H1 (cell line): Measurements from ENCODE around the gene KHDRBS2.

Source experiments
- ASH2L ChIP-seq: fragments of 200-600, 300-600 bp; sonication (generic); IDR thresholded peaks from one replicate; pipeline ENCODE4 v1.7.1; 2017; ENCODE audit warnings: low read length
- CTCF ChIP-seq, 3 experiments: IDR thresholded peaks; 1 replicate in 2 of 3; 2 replicates in 1 of 3; pipeline versions ENCODE4 v1.5.1 to v1.6.1; 2011; ENCODE audit warnings: low read length in 3 of 3, mild to moderate bottlenecking in 3 of 3, inconsistent platforms in 2 of 3, low read depth in 1 of 3, moderate library complexity in 1 of 3; ENCODE audit not compliant: insufficient read depth in 1 of 3; ENCODE audit errors: control extremely low read depth in 1 of 3
- EP300 ChIP-seq, 2 experiments: IDR thresholded peaks; 1 replicate in 1 of 2; 2 replicates in 1 of 2; pipeline ENCODE4 v1.6.1; 2011 to 2012; ENCODE audit warnings: low read depth in 2 of 2, low read length in 2 of 2, mild to moderate bottlenecking in 2 of 2, borderline replicate concordance in 1 of 2, inconsistent platforms in 1 of 2, moderate library complexity in 1 of 2
- EZH2 ChIP-seq: fragments of 200-600 bp; sonication (generic); IDR thresholded peaks from 2 replicates; pipeline ENCODE4 v1.7.1; 2012; ENCODE audit warnings: low read depth, mild to moderate bottlenecking, moderate library complexity, low read length, inconsistent platforms; ENCODE audit not compliant: severe bottlenecking
- MAX ChIP-seq: IDR thresholded peaks from 2 replicates; pipeline ENCODE4 v1.6.1; 2012; ENCODE audit warnings: inconsistent platforms
- PHF8 ChIP-seq: fragments of 200-600 bp; sonication (generic); conservative IDR thresholded peaks from 2 replicates; pipeline ENCODE4 v1.7.1; 2012; ENCODE audit warnings: low read depth, mild to moderate bottlenecking, inconsistent platforms, low read length, moderate library complexity
- POLR2A ChIP-seq, 2 experiments: IDR thresholded peaks; 1 replicate in 1 of 2; 2 replicates in 1 of 2; pipeline ENCODE4 v1.6.1; 2011; ENCODE audit warnings: low read depth in 2 of 2, low read length in 2 of 2, mild to moderate bottlenecking in 2 of 2; ENCODE audit errors: control extremely low read depth in 1 of 2
- POU5F1 ChIP-seq: IDR thresholded peaks from 2 replicates; pipeline ENCODE4 v1.6.1; 2011; ENCODE audit warnings: low read depth, mild to moderate bottlenecking, low read length, moderate library complexity
- TCF12 ChIP-seq: IDR thresholded peaks from 2 replicates; pipeline ENCODE4 v1.6.1; 2011; ENCODE audit warnings: low read depth, mild to moderate bottlenecking, low read length
- YY1 ChIP-seq: IDR thresholded peaks from 2 replicates; pipeline ENCODE4 v1.6.1; 2011; ENCODE audit warnings: low read depth, mild to moderate bottlenecking, low read length

GRCh38 chr6:61640463-61640862 is 645.6 kb downstream of the KHDRBS2 start:
- TF ChIP-seq PHF8 (no peak), POLR2A (IDR thresholded peaks at IDR 0.05; ENCODE audit: control extremely low read depth in 1 of 2, low read depth in 2 of 2, low read length in 2 of 2) (no peak), CTCF (IDR thresholded peaks at IDR 0.05; ENCODE audit: control extremely low read depth in 1 of 3, insufficient read depth in 1 of 3, low read depth in 1 of 3, low read length in 3 of 3) (no peak), EZH2 (no peak), MAX (no peak), ASH2L (no peak), EP300 (IDR thresholded peaks at IDR 0.05; ENCODE audit: borderline replicate concordance in 1 of 2, low read depth in 2 of 2, low read length in 2 of 2) (no peak), YY1 (no peak), TCF12 (no peak), POU5F1 (no peak)
